ENCODE measurements around the gene MFAP2. TPM values are rescaled to one million over a fixed set of nuclear protein-coding genes. Genes with fewer than 3 reads are reported as not detected.

Gene MFAP2
- total RNA-seq, 4 donors from 2014 or later = 9.0 to 28.6 (median 15.0) TPM

- no peak for TF ChIP-seq CTCF (IDR thresholded peaks at IDR 0.05; ENCODE audit: low read depth)
These were observed 26.7 kb upstream of the MFAP2 start for GRCh38 chr1:17007121-17007520.

- TF ChIP-seq CTCF (IDR thresholded peaks at IDR 0.05; ENCODE audit: low read depth) = no peak
These were observed 24.9 kb upstream of the MFAP2 start for GRCh38 chr1:17005365-17005740.

- TF ChIP-seq CTCF (IDR thresholded peaks at IDR 0.05; ENCODE audit: low read depth) = no peak
These were observed 24.3 kb upstream of the MFAP2 start for GRCh38 chr1:17004466-17005364.

- TF ChIP-seq CTCF (IDR thresholded peaks at IDR 0.05; ENCODE audit: low read depth) = no peak
These were observed 22.1 kb upstream of the MFAP2 start for GRCh38 chr1:17002524-17002902.

GRCh38 chr1:17001760-17002523 is 21.5 kb upstream of the MFAP2 start:
- TF ChIP-seq CTCF (IDR thresholded peaks at IDR 0.05; ENCODE audit: low read depth) = no peak

- TF ChIP-seq CTCF (IDR thresholded peaks at IDR 0.05; ENCODE audit: low read depth) = no peak
These were observed 19.4 kb upstream of the MFAP2 start for GRCh38 chr1:16999863-17000262.

GRCh38 chr1:16998589-16998988 is 18.2 kb upstream of the MFAP2 start:
- TF ChIP-seq CTCF (IDR thresholded peaks at IDR 0.05; ENCODE audit: low read depth) = no peak
